ENCODE data around the gene CHN1.

DNA sequence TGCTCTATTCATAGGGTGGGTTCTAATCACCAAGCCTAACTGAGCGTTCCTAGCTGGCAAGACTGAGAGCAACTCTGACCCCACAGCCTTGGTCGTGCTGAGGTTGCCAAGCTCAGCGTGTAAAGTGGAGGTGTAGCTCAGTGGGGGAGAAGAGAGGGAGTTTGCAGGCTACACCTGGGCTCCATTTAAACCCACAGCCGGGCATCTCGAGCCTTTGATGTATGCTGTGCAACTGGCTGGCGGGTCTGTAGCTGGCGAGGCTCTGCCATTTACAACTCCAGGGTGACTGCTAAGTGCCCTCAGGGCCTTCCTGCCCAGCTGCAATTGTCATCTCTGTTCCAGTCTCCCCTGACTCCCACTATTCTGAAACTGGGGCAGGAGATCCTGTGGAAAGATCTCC lies 220.9 kb downstream of the CHN1 start:
- TF ChIP-seq, protein P1, sequence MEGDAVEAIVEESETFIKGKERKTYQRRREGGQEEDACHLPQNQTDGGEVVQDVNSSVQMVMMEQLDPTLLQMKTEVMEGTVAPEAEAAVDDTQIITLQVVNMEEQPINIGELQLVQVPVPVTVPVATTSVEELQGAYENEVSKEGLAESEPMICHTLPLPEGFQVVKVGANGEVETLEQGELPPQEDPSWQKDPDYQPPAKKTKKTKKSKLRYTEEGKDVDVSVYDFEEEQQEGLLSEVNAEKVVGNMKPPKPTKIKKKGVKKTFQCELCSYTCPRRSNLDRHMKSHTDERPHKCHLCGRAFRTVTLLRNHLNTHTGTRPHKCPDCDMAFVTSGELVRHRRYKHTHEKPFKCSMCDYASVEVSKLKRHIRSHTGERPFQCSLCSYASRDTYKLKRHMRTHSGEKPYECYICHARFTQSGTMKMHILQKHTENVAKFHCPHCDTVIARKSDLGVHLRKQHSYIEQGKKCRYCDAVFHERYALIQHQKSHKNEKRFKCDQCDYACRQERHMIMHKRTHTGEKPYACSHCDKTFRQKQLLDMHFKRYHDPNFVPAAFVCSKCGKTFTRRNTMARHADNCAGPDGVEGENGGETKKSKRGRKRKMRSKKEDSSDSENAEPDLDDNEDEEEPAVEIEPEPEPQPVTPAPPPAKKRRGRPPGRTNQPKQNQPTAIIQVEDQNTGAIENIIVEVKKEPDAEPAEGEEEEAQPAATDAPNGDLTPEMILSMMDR (IDR thresholded peaks at IDR 0.05): no peak
- no peak for TF ChIP-seq ZFX (IDR thresholded peaks at IDR 0.05; ENCODE audit: borderline replicate concordance)

Data from 22Rv1 (cell line).